Nephron (organoid): ENCODE data around the gene RSKR.

Source experiments
- H3K27ac Mint-ChIP-seq, 3 experiments: 2 replicates each; pipeline ENCODE4 v1.8.0; 2020; ENCODE audit warnings: mixed read lengths in 3 of 3, mild to moderate bottlenecking in 2 of 3, moderate library complexity in 1 of 3
- H3K27me3 Mint-ChIP-seq: 2 replicates; pipeline ENCODE4 v1.8.0; 2021; ENCODE audit warnings: low read depth, mild to moderate bottlenecking, moderate library complexity, mixed read lengths
- H3K36me3 Mint-ChIP-seq: 2 replicates; pipeline ENCODE4 v1.8.0; 2020; ENCODE audit warnings: low read depth, mixed read lengths
- H3K4me1 Mint-ChIP-seq: 2 replicates; pipeline ENCODE4 v1.8.0; 2020; ENCODE audit warnings: mixed read lengths
- H3K4me3 Mint-ChIP-seq, 3 experiments: 2 replicates each; pipeline ENCODE4 v1.8.0; 2020; ENCODE audit warnings: mild to moderate bottlenecking in 3 of 3, mixed read lengths in 3 of 3, moderate library complexity in 2 of 3
- H3K9me3 Mint-ChIP-seq: 2 replicates; pipeline ENCODE4 v1.8.0; 2020; ENCODE audit warnings: mixed read lengths
- TF ChIP-seq, protein P1 (sequence below), 3 experiments: fragments of 200-600 bp; sonication (generic); IDR thresholded peaks; one replicate each; pipeline ENCODE4 v1.5.0; 2021; ENCODE audit warnings: antibody characterized with exemption in 3 of 3; ENCODE audit not compliant: unreplicated experiment in 3 of 3

Gene RSKR

DNA sequence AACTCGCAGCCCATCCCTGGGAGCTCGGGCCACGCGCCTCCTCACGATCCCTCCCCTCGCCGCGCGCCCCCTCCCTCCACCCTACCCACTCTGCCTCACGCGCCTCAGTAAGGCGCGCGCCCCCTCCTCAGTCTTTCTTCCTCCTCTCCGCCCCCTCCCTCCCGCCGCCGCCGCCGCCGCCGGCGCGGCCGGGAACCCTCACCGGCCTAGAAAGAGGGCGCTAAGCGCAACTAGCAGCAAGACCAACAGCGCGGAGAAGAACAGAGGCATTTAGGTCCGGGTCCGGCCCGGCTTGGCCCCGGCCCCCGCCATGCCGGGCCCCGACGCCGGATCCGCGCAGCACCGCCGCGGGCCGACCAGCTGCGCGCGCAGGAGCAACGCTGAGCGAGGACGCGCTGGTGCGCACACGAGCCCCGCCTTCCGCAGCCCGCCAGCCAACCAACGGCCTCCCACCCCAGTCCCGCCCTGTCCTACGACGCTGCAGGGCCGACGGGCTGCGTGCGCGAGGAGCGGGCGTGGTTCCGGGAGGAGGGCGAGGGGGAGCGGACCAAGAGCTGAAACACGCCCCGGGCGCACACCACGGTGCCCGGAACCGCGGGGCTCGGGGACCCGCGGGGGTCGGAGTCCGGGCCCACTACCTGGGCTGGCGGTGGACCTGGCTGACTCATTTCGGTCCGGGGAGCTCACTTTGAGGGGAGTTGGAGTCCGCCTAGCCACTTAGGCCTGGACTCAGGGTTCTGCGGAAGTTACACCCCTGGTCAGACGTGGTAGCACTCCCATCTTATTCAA is 31.0 kb upstream of the RSKR start, which contains the start of gene BLTP2:
BLTP2 (minus strand) TSS at position 372 of the 789 bp plus-strand sequence; CDS start at position 270, 102 bp downstream.
- peak within 1 kb of the TSS; percentile 95 to 96 (median 96) for H3K4me3 Mint-ChIP-seq
- TF ChIP-seq, protein P1, sequence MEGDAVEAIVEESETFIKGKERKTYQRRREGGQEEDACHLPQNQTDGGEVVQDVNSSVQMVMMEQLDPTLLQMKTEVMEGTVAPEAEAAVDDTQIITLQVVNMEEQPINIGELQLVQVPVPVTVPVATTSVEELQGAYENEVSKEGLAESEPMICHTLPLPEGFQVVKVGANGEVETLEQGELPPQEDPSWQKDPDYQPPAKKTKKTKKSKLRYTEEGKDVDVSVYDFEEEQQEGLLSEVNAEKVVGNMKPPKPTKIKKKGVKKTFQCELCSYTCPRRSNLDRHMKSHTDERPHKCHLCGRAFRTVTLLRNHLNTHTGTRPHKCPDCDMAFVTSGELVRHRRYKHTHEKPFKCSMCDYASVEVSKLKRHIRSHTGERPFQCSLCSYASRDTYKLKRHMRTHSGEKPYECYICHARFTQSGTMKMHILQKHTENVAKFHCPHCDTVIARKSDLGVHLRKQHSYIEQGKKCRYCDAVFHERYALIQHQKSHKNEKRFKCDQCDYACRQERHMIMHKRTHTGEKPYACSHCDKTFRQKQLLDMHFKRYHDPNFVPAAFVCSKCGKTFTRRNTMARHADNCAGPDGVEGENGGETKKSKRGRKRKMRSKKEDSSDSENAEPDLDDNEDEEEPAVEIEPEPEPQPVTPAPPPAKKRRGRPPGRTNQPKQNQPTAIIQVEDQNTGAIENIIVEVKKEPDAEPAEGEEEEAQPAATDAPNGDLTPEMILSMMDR (IDR thresholded peaks at IDR 0.05; ENCODE audit: unreplicated experiment in 3 of 3): no peak
- peak within 1 kb of the TSS; percentile 85 to 96 (median 96) for H3K27ac Mint-ChIP-seq
- no peaks in the 10 kb centered on the region for H3K9me3 Mint-ChIP-seq
- peaks cover 34% of the 10 kb centered on the region for H3K4me1 Mint-ChIP-seq
- no peaks in the 10 kb centered on the region for H3K27me3 Mint-ChIP-seq
- peaks cover 52% of the 10 kb centered on the region for H3K36me3 Mint-ChIP-seq

DNA sequence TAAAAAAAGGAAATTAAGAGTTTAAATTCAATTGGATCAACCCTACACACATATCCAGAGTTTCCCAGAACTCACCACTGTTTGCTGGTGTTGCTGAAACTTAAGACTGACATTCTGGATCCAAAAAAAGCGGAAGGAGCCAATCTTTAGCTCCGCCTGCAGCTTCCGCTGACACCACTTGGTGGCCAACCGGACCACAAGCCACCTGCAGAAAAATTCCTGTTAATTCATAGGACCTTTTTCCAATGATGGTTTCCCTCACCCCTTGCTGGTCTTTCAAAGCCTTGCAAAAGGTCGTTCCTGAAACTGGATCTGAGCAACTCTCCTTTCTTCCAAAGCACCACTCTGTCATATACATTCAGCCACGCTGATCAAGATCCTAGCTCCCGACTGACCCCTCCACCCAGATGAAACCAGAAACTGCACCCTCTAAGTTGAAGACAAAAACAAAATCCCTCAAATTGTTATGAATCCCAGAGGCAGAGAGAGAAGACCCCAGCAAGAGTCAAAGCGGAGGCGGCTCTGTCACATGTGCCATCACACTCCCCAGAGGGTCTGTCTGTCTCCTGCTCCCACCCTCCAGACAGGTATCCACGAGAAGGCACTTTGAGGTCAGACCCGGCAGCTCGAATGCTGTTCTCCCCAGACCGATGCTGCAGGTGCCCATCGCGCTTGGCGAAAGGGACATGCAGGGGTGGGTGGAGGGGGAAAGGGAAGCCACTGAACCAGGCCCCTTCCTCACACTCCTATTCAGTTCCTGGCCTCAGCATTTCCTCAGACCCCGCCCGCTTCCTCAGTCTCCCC is 30.2 kb upstream of the RSKR start:
- Mint-ChIP-seq H3K4me3 (peak overlapping the region; percentile 95 to 96 (median 96)), H3K4me1 (peaks cover 34% of the 10 kb centered on the region), H3K27me3 (no peaks in the 10 kb centered on the region), H3K36me3 (peaks cover 58% of the 10 kb centered on the region), H3K27ac (peak overlapping the region; percentile 73 to 96 (median 93)), H3K9me3 (no peaks in the 10 kb centered on the region)
- TF ChIP-seq, protein P1 (IDR thresholded peaks at IDR 0.05; ENCODE audit: unreplicated experiment in 3 of 3): peak; percentile 46 to 54 (median 47)

- TF ChIP-seq, protein P1 (IDR thresholded peaks at IDR 0.05; ENCODE audit: unreplicated experiment in 3 of 3): no peak
- Mint-ChIP-seq H3K36me3 (peaks cover 67% of the 10 kb centered on the region), H3K4me3 (peak overlapping the region in 2 of 3 experiments; percentile 32 to 44), H3K27me3 (no peaks in the 10 kb centered on the region), H3K4me1 (peaks cover 29% of the 10 kb centered on the region), H3K27ac (no peak overlapping the region), H3K9me3 (no peaks in the 10 kb centered on the region)
Measured at GRCh38 chr17:28641579-28641978, 27.6 kb upstream of the RSKR start.

GRCh38 chr17:28635506-28635905 is 21.5 kb upstream of the RSKR start:
- Mint-ChIP-seq H3K4me3 (no peak overlapping the region), H3K9me3 (no peaks in the 10 kb centered on the region), H3K4me1 (no peaks in the 10 kb centered on the region), H3K27me3 (no peaks in the 10 kb centered on the region), H3K36me3 (peaks cover 95% of the 10 kb centered on the region), H3K27ac (no peak overlapping the region)
- TF ChIP-seq, protein P1 (IDR thresholded peaks at IDR 0.05; ENCODE audit: unreplicated experiment in 3 of 3): no peak

DNA sequence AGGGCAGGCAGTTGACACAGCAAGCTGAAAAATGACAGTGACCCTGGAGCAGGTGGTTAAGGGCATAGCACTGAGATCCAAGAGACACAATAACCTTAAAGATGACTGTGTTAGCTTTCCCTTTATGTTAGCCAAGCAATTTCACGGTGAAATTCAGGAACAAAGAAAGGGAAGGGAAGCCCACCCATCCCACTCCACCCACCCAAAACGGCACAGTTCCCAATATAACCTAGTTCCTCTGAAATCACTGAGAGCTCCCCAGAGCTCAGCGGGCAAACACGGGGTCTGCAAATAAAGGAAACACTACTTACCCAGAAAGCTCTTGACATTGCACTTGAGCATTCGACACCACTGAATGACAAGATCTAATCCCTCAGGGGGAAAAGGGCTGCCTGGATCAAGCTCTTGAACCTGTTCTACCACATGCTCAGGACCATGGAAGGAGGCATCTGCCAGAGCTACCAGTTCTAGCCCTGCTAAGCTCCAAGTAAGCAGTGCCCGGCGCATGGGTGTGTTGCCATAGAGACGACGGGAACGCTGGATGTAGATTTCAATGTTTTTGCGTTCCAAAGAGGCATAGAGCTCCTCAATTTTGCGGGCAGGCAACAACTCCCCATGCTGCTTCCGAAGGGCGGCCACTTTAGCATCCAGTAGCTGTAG is 20.4 kb upstream of the RSKR start:
- Mint-ChIP-seq H3K4me1 (no peaks in the 10 kb centered on the region), H3K27ac (no peak overlapping the region), H3K27me3 (no peaks in the 10 kb centered on the region), H3K9me3 (no peaks in the 10 kb centered on the region), H3K36me3 (peaks cover 85% of the 10 kb centered on the region), H3K4me3 (no peak overlapping the region)
- TF ChIP-seq, protein P1 (IDR thresholded peaks at IDR 0.05; ENCODE audit: unreplicated experiment in 3 of 3): no peak
